Dedifferentiated amniotic fluid mesenchymal stem cell (primary cell): Measurements from ENCODE around the gene MEF2A.

Source experiments
- DNase-seq: peaks from one replicate; pipeline ENCODE4 v3.0.0-alpha.2; 2016; ENCODE audit errors: extremely low spot score

MEF2A gene

DNA sequence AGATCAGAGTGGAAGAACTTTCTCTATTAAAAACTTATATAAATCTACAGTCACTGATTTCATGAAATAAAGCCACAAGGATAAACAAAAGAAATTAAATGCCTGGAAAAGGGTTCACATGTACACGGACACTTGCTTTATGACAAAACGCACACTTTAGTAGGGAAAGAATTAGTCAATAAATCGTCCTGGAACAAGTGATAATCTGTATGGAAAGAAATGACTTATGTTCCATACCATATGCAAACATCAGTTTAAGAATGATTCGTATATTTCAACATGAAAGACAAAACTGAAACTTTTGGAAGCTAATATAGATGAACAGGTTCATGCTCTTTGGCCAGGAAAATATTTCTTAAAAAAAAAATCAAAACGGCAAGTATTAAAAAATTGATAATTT, 40.2 kb downstream of the MEF2A start:
- no peak for DNase-seq

DNA sequence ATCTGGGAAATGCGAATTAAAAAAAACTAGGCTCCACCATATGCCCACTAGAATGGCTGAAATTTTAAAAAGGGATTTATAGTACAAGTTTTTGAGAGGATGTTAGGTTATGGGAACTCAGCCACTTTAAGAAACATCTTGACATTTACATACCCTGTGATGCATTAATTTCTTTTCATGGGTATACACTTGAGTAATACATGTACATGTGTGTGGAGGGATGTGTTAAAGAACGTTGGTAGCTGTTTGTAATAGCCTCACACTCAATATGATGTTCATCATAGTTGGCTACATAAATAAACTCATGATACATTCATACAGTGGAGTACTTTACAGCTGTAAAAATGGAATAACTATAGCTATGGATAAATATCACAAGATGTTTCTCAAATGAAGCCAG, 40.9 kb downstream of the MEF2A start:
- DNase-seq = no peak

DNA sequence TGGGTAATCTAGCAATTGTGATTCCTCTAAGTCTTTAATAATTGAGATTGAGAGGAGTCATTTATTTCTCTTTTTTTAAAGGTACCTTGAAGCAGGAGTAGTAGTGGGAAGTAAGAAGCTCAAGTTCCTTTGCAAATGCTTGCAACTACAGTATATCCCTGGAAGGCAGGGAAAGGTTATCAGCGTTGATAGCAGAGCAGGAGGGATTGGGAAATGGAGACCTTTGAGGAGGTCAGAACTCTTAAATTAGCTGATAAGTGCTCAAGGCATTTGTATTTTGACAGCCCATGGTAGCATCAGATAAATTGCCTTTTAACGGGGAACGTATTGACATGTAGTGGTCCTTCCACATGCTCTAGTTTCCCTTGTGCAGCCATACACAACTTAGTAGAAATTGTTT, 47.7 kb downstream of the MEF2A start:
- DNase-seq = no peak

GRCh38 chr15:99613887-99614647, 48.3 kb downstream of the MEF2A start:
- DNase-seq = no peak

- DNase-seq = no peak
Measured at GRCh38 chr15:99614749-99615288, 49.0 kb downstream of the MEF2A start.

- no peak for DNase-seq
Measured at GRCh38 chr15:99615460-99615859, 49.7 kb downstream of the MEF2A start.

DNA sequence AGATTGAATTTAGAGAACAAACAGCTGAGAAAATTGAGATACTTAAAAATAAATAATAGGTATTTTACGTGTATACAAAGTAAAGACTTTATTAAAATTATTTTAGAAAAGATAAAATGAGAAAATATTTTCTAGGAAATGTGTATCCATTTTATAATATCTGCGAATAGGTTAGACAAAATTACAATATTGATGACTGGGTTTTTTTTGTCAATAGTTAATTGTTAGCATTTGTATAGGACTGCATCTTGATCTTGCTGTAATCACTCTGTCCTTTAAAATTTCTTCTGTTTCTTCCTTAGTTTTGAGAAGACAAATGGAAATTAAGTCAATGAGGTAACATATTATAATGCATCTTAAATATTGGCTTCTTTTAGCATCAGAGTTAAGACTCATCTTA, 50.3 kb downstream of the MEF2A start:
- no peak for DNase-seq

DNA sequence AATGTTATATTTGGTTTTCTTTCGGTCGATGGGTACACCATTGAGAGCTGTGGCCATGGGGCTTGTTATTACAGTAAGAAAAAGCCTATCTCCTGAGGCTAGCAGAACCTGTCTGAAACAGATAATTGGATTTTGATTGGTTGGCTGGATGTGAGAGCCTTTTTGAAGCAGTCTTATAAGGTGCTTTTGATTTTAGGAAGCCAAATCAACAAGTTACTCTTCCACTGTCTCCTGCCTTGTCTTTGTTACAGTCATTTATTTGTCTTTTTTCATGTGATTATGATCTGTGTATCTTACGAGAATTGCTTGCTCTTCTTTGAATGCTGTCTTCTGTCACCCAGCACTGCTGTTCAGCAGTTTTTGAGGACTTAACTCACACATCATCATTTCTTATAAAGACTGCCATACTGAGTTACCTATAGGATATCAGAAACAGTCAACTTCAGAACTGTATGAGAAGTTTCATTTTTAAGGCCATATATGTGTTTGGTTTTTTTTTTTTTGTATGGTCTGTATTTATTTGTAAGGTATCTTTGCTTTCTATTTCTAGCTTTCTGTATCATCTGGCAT, 51.1 kb downstream of the MEF2A start:
- DNase-seq = no peak

- DNase-seq = no peak
Measured at GRCh38 chr15:99618941-99619411, 53.2 kb downstream of the MEF2A start.

DNA sequence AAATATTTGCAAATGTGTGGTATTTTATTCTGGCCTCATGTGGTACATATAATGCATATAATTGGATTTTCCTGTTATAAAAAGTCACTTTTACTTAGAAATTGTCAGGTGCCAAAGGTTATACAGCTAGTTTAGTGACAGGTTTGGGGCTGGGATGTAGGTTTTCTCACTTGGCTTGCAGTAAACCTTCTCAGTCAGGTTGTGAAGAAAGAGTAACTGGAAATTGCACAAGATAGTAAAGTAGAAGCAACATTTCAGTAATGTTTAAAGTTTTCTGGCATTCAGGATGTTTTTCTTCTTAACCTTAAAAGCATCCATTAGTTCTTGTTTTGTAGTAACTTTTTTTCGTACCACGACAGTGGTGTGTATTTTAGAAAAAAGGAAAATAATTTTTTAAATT, 53.9 kb downstream of the MEF2A start:
- no peak for DNase-seq

DNA sequence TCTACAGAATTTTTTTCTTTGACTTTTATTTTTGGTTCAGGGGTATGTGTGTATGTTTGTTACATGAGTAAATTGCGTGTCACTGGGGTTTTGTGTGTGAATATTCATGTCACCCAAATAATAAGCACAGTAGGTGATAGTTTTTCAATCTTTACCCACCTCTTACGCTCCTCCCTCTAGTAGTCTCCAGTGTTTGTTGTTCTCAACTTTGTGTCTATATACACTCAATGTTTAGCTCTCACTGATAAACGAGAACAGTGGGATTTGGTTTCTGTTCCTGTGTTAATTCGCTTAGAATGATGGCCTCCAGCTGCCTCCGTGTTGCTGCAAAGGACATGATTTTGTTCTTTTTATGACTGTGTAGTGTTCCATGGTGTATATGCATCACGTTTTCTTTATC, 54.4 kb downstream of the MEF2A start:
- no peak for DNase-seq

DNA sequence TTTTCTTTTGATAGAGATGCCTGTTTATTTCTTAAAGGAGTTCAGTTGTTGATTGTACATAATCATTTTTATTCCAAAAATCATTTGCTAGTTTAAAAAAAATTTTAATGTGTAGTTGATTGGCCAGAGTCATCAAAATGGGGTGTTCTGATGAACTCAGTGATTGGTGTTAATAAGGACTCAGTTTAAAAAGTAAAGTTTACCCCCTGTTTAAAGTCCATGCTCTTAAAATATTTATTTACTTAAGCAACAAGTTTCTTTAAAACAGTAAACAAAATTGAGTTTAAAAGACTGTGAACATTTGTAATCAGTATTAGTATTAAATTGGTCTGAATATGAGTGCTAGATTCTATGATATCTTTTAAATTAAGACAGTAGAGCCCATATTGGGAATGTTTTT, 56.0 kb downstream of the MEF2A start:
- DNase-seq = no peak

DNA sequence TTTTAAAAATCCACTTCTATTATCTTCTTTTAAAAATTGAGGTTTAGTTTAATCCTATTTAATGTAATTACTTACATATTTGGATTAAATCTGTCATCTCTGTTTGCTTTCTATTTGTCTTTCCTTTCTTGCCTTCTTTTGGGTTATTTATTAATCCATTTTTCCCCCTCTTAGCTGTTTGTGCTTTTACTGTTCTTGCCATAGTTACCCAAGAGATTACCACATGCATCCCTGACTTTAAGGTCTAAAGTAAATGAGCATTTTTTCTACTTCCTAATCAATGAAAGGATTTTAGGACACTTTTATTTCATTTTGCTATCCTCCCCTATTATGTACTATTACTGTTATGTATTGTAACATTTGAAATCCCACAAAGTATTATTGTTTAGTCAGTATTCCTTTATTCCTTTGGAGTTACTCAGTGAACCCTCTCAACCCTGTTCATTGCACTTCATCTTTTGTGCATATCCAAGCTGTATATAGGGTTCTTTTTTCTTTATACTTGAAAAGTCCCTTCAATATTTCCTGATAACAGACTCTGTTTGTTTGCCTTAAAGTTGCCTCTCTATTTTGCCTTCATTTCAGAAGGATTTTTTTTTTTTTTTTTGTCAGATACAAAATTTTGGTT, 62.7 kb downstream of the MEF2A start:
- DNase-seq = no peak

DNA sequence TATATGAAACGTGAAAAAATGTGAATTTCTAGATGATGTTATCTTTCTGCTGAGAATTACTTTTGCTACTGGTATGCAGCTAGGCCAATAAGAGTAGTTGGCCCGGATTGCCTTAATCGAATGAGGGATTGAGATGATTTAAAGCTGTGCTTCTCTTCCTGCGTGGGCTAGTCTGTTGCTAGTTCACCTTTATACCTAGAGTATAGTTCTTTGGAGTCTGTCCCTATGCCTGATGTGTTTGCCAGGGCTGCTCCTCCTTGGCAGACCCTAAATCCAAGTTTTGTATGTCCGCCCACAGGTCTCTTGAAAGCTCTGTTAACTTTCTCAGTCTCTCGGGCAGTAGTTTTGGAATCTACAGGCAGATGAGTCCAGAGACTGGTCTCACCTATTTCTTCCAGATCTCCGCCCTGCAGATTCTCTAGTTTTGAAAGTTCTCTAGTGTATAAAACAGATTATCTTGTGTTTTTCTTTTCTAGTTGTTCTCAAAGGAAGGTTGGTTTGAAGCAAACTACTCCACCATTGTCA, 64.9 kb downstream of the MEF2A start:
- DNase-seq = no peak

- DNase-seq = no peak
Measured at GRCh38 chr15:99631255-99631654, 65.5 kb downstream of the MEF2A start.

- no peak for DNase-seq
Measured at GRCh38 chr15:99632521-99632920, 66.7 kb downstream of the MEF2A start.

- no peak for DNase-seq
Measured at GRCh38 chr15:99633655-99634054, 67.9 kb downstream of the MEF2A start.

DNA sequence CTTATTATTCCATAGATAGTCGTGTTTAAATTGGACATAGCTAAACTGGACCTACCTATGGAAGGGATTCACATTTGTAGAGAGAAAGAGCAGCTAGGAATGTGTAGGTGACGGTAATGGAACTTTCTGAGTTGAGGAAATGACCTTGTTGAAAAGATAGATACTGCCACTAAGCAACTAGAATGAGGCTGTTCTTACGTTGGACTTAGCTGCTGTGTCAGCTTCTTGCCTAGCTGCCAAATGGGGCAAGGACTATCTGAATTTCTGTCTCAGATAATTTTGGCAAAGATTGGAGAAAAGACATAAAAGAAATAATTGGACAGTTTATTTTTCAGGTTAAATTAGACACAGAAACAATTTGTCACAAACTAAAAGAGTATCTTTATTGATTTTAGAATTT, 68.8 kb downstream of the MEF2A start:
- DNase-seq = no peak

DNA sequence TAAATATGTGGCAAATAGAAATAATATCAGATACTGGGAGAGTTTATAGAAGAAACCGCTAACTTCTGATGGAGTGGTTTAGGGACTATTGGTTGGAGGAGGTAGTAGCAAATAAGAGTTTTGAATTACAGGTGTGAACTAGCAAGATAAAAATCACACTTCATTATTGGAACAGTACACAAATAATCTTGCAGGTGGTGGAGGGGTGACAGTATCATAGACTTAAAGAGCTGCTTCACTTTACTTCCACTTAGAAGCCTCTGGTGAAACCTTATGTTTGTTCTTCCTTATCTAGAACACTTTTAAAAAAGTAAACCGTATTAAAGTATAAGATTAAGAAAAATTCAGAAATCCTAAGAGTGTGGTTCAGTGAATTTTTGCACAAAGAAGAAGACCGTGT, 69.4 kb downstream of the MEF2A start:
- no peak for DNase-seq

- no peak for DNase-seq
Measured at GRCh38 chr15:99635794-99636193, 70.0 kb downstream of the MEF2A start.

GRCh38 chr15:99644913-99645542, 79.2 kb downstream of the MEF2A start:
- no peak for DNase-seq

- DNase-seq = no peak
Measured at GRCh38 chr15:99645543-99645935, 79.8 kb downstream of the MEF2A start.
